GM19324 (cell line): ENCODE results near the gene NPRL2.

Experiments used
- ATAC-seq: cut with Tn5 transposase; IDR thresholded peaks from one replicate; pipeline ENCODE4 v1.9.1; 2021; ENCODE audit warnings: mild to moderate bottlenecking, moderate library complexity; ENCODE audit not compliant: unreplicated experiment, low FRiP score

NPRL2 gene

DNA sequence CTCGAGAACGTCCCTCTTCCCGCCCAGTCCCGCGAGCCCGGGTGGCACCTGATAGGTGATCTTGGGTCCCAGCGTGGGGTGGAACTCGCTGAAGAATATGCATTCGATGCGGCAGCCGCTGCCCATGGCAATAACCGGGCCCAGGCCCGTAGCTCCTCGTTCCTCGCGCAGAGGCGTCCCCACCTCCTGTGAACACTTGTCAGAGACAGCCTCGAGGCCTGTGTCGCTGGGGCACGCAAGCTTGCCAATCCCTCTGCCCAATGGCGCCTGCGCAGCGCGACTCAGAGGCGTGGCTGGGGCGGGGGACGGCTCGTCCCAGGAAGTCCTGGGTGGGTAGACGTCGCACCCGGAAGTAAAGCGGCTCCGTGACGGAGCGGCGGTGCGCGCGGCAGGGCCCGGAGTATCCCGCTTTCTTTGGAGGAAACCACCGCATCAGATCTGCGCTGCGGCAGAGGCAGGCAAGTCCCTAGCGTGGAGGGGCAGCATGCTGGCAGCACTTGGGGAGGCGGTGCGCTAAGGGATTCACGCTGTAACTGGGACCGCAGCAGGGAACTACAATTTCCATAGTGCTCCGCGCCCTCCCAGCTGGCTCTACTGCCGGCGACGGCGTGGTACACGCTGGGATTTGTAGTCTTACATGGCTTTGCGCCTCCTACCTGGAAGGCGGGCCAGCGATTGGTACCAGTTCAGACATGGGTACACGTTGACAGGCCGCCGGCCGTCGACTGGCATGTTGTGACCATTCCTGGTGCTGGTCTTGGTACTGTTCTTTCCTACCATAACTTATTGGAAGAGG lies at the start of gene NPRL2, which contains the start of gene CYB561D2:
Gene NPRL2 (minus strand): TSS at position 249 of the 796 bp plus-strand sequence. CDS start 123 bp downstream, at position 126.
Gene CYB561D2 (plus strand): TSS at position 336 of the 796 bp plus-strand sequence. CDS start 572 bp downstream, outside the sequence.
- peak; percentile 88 for ATAC-seq

DNA sequence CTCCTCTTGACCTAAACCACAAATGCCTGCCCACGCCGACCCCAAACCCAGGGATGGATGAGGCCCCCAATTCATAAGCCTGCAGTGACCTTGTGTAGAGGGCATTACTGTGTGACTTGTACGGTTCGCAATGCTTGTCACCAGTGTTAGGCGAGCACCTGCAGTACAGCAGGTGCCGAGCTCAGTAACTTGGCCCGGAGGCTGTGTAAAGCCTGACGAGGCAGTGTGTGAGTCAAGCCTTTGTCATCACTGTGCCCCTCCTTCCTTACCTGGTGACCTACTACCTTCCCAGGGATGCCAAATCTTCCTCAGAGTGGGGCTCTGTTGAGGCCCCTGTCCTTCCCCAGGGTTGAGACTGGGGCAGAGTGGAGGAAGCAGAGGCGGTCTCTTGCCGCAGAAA lies 45.9 kb upstream of the NPRL2 start:
- no peak for ATAC-seq

DNA sequence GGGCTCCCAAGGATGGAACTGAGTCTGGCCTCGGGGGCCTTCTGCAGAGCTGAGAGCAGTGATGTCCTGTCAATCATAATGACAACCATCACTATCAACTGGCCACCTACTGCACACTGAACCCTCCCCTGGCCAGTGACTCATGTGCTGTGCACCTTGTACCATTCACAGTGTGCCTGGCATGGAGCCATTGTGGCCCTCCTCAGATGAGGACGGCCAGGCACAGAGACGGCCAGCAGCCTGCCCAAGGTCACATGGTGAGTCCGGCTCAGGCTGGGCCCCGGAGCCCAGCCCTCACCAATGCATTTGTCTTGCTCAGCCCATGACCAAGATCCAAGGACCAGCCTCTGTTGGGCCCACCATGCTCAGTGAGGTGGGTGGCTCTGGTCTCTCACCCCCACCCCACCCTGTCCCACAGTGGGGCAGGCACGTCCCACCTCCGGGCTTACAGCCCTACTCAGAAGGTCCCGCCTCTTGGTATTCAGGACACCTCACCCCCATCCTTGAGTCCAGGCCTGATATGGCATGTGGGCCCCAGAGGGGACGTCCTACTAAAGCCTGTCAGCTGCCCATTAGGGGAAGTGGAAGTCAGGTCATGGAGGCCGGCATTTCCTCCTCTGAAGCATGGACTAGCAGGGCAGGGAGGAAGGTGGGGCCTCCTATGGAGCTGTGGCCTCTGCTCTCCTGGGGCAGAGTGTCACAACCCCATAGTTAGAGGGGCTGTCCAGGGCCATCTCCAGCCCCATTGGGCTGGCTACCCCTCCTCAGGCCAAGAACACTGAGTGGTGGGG lies 44.7 kb upstream of the NPRL2 start:
- ATAC-seq = no peak

DNA sequence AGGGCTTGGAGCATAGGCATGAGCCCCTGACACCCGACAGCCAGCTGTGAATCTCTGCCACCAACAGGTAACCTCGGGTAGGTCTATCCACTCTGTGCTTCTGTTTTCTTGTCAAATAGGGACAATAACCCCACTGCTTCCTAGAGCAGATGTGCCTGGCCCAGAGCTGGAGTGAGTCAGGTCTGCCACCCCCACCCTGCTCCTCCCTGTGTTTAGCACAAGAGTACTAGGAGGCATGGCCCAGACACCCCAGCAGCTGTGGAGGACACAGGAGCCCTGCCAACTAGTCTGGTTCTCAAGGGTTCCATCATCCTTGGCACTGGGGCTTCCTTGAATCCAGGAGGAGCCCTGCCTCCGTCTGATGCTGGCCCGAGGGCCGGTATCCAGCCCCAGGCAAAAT lies 42.5 kb upstream of the NPRL2 start:
- ATAC-seq = no peak

DNA sequence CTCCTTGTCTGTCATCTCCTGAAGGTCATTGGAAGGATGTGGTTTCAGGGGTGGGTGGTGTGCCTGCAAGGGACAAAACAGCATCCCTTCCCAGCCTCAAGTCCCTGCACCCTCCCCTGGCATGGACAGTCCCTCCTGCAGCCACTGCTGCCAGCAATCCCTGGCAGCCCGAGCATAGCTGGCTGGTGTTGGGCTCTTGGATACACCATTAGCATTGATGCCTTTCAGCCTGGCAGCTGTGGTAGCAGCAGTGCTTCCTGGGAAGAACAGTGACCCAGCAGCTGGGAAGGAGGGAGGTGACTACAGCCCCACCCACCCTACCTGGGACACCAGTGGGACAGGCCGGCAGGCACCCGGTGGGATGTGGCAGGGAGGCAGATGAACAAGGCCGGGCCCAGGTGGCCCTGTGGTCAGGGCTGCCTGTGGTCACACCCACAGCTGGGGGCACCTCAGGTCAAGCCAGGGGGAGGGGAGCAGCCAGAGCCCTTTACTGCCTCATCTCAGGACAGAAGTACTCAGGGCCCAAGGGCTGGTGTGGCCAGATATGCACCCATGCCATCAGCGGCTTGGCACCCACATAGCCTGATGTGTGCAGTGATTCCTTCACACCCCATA lies 41.6 kb upstream of the NPRL2 start:
- no peak for ATAC-seq

DNA sequence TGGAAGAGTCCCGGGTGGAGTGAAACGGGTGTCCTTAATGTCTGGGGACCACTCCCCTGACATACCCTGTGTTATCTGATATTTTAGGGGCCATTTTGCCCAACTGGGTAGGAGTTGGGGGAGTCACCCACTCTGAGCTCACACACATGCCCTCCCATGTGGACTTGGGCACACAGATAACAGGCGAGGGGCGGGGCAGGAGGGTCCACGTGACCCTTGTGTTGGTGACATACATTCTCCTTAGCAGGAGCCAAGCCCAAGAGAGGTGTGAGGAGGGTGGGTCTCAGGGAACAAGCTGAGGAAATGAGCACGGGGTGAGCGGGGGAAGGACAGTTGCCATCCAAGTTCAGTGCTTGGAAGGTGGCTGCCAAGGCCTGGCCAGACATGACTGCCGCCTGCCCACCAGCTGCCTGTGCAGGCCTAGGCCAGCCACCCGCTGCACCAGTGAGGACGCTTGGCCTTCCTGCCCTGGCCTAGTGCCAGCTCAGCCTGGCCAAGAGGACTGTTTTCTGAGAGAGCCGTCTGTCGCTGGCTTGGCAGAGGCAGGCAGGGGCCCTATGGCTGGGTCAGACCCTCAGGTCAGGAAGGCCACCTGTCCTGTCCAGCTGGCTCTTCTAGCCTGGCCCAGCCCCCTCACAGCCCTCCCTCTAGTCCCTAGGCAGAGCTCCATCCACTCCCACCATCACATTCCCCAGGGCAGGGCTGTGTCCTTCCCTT lies 40.1 kb upstream of the NPRL2 start:
- no peak for ATAC-seq

DNA sequence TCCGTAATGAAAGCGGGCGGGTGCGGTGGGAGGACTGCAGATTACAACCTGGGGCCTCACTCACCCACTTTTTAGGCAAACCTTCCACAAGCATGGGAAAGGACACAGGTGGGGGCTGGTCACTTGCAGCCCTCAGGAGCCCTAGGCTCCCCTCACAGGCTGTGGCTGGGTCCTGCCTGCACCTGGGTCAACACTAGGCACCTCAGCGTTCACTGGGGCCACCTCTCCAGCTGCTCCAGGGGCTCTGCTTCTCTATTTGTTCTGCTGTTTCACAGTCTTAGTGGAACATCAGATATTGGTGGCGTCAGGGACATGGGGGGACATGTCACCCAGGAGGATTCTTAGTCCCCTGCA lies 38.8 kb upstream of the NPRL2 start:
- no peak for ATAC-seq

DNA sequence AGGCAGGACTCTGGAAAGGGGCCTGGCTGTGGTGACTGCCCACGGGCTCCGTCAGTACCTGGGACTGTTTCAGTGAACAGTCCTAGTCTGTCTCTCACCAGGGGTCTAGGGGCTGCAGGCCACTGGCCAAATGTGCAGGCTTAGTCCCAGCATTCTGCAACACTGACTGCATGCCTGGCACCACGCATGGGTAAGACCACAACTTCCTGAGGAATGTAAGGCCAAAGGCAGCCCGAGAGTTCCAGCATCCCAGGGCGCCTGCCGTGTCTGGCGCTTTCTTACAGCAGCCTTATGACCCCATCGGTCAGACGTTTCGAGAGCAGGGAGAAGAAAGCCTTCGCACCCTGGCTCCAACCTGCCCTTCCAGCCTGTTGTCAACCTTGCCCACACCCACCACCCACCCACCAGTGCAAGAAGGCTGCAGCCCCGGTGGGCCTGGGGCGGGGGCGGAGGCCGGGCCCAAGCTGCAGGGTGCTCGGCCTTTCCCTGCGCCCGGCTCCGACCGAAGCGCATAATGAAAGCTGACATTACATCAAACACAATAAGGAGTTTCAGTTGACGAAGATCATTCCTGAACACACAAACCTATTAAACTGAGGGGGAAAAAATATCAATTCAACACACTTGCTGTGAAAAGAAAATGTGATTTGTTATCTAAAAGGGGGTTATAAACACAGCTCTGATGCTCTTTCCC lies 38.3 kb upstream of the NPRL2 start:
- ATAC-seq = no peak

DNA sequence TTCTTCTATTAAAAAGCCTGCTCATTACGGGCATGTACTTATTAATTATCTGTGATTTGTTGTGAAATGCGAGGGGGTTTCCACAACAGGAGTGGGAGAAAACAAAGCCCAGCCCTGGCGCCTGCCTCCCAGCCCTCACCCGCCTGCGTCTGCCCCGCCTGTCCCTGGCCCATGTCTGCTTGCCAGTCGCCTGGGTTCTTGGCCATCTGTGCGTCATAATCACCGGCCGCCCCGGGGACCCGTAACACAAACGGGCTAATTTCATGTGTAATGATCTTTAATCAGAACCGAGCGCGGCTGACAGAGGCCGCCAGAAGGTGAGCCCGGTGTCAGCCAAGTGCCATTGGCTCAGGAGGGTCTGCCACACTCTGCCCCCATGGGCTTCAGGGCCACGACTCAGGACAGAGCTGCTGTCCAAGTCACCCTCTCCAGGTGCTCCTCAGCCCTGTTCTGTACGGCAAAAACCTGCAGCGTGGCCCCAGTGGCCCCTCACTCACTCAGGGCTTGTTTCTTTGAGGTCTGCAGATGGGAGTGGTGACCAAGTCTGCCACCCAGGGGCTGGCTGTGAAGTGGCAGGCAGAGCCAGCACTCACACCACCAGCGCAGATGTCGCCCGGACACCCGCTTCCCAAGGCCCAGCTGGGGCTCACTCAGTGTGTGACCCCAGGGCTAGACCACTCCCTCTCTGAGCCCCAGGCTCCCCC lies 37.6 kb upstream of the NPRL2 start:
- ATAC-seq = no peak

DNA sequence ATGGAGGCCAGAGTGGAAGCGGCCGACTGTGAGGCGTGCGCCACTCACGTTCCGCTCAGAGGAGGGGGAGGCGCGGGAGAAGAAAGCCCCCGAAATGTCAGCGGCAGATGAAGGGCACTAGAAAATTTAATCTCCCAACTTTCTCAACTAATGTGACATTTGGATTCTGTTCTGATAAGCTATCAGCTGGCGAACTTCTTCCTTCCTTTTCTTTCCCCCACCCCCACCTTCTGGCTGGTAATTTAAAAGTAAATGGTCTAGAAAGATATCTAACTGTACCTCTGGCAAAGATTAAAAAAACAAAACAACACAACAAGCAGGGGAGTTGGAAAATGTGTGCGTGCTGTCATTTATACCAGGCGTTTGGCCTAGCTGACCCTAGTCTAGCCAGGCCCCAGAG lies 35.2 kb upstream of the NPRL2 start:
- no peak for ATAC-seq

DNA sequence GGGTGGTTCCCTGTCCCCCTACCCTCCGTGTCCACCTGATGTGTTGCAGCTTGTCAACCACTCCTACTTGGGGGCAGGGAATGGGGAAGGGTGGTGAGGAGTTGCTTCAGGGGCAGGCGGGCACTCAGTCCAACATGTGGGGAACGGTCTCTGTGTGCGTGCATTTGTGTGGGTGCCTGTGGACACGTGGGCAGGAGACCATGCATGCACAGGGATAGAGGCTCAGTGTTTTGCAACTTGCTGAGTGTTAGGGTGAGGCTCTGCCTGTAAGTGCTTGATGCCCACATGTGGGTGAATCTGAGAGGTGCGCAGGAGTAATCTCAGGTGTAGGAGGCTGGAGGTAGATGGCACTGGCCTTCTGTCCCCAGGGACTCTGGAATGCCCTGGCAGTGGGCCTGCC lies 33.2 kb upstream of the NPRL2 start:
- ATAC-seq = no peak

DNA sequence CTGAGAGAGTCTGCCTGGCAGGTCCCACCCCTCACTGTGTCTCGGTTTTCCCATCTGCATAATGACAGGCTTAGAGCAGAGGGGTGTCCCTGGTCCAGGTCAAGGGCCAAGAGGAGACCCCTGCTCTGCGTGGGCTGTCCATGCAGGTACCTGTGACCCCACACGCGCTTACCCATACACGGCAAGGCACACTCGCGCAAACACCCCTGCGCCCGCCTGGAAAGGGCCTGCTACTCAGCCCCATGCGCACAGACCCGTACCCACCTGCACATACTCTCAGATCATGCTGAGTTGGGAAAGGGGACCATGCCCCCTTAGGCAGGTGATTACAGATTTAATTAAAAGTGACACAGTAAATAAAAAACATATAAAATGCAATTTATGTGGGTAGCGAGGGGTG lies 32.1 kb upstream of the NPRL2 start:
- ATAC-seq = no peak

DNA sequence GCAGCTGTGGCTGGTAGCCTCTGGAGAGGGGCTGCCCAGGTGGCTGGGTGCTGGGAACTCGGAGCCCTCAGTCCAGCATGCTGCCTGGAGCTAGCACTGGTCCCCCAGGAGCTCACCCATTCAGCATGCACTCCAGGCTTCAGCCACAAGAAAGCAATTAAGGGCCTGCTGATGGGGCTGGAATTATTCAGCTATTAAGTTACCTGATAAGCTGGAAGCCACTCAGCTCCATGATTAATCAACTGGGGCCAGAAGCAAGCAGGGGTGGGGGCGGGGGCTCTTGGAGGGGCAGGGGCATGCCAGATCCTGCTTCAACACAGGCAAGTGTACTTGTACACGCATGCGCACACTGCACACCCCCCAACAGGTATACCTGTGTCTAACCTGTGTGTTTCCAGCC lies 30.8 kb upstream of the NPRL2 start:
- no peak for ATAC-seq

DNA sequence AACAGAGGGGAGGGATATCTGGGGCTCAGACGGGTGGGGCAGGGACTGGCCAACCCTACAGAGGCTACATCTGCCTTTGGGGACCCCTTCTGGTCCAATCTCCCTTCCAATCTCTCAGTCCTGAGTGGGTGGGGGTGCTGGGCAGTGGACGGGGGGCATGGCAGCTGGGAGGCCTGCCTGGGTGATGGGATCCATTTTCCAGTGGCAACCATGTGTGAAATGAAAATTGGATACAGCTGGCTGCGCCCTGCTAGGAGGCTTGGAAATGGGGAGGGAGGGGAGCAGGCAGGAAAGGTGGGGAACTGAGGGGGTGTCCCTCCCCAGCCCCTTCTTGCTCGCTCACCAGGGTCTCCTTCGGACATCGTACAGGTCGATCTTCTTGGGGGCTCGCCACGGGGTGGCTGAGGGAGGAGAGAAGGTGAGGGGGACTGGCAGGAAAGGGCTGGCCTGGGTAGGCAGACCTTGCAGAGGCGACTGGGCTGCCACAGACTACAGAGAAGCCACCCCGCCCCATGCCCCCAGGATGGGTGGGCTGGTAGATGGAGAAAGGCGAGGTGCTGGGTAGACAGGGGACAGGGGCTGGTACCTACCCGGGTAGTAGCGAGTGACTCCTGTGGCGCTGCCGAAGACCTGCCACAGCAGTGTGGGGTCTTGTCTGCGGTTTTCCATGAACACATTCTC lies 30.0 kb upstream of the NPRL2 start:
- ATAC-seq = no peak

DNA sequence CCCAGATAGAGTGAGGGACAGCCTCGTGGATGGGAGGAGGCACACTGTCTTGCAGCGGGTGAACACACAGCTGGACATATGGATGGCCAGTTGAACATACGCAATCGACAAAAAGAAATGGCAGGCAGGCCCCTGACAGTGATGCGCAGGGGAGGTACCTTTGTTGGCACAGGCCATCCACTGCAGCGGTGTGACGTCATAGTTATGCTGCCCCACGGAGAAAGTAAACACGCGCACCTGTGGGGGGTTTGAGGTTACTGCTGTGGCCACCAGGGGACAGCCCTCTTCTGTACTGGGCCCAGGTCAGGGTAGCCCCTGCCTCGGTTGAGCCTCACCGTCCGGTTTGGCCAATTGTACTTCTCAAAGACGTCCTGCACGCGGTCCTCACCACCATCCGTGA lies 28.2 kb upstream of the NPRL2 start:
- no peak for ATAC-seq

DNA sequence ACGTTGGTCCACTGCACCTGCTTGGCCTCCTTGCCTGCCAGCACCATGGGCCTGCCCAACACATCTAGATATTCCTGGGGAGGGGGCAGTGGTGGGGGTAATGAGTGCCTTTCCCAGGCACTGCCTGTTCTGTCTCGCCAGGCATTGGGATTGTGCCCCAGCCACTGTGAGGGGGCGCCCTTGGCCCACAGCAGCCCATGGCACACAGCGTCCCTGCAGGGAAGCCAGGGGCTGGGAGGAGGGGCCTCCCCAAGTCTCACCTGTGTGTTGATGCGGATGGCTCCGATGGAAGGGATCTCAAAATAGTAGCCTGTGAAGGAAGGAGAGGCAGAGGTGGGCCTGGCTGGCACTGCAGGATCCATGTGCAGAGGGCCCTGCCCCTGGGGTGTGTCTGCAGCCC lies 27.4 kb upstream of the NPRL2 start:
- no peak for ATAC-seq

DNA sequence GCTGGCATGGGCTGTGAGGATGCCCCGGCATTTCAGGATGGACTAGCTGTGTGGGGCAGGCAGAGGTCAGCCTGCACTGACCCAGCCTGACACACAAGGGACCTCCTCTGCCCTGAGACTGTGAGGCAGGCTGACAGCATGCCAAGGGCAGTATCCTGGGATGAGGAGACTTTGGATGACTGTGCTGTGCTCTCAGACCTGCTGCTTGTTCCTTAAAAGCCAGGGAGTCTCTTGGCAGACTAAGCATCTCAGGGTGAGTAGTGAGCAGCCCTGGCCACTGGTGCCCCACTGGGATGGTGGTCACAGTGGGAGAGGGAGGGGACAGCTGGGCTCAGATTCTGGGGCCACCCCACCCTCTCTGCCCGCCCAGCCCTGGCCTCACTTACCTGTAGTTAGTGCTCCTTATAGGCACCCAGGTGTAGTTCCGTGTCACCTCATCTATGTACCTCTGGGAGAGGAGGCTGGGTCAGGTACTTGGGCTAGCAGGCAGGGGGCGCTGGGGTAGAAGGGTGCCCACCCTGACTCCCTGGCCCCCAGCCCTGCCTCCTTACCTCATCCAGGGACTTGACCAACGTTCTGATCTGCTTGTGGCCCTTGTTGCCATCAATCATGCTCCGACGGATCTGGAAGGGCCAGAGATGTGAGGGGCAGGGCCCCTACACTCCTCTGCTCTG lies 24.8 kb upstream of the NPRL2 start:
- no peak for ATAC-seq
